GM19455 (cell line): ENCODE data around the gene AP3D1.
"Not testable (repeated sequence)": the region's sequence is repeated elsewhere in the genome, so short reads cannot be mapped to it uniquely, and the experiment has no call there.

Experiments used
- ATAC-seq: cut with Tn5 transposase; IDR thresholded peaks from one replicate; pipeline ENCODE4 v1.9.1; 2021; ENCODE audit not compliant: unreplicated experiment

AP3D1 gene

DNA sequence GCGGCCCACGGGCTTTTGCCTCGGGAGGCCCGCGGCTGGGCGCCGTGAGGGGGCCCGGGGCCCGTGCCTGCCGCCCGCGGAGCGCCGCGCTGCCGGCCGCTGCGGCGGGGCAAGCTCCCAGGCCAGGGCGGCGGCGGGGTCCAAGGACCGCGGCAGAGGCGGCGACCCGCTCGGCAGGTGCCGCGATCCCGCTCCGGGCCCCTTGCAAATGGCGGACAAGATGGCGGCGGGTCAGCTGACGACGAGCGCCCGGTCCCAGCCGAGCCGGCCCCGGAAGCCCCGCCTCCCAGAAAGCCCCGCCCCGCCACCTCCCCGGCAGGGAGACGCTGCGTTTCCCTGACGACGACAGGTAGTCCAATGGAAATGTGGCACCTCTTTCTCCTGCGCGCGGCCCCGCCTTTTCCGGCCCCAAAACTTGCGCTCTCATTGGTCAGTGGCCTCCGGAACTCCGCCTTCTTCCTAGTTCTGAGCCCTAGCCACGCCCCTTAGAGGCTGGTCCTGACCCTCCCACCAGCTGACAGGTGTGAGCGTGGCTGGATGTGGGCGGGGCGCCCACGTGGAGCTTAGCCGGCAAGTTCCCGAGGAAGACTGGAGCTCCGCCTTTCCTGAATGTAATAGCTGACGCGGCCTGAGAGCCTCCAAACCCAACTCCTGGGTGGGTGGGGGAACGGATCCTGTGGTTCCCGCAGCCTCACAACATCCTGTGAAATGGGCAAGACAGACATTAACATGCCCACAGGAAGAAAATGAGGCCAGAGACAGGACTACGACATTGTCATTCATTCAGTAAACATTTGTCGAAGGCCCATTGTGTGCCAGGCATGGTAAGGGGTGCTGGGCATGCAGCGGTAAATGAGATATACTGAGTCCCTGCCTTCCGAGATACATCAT lies at the start of gene AP3D1:
TSS of gene AP3D1 (minus strand) at position 228 of the 891 bp plus-strand sequence. CDS start 232 bp downstream, outside the sequence.
- peak; percentile 87 for ATAC-seq

DNA sequence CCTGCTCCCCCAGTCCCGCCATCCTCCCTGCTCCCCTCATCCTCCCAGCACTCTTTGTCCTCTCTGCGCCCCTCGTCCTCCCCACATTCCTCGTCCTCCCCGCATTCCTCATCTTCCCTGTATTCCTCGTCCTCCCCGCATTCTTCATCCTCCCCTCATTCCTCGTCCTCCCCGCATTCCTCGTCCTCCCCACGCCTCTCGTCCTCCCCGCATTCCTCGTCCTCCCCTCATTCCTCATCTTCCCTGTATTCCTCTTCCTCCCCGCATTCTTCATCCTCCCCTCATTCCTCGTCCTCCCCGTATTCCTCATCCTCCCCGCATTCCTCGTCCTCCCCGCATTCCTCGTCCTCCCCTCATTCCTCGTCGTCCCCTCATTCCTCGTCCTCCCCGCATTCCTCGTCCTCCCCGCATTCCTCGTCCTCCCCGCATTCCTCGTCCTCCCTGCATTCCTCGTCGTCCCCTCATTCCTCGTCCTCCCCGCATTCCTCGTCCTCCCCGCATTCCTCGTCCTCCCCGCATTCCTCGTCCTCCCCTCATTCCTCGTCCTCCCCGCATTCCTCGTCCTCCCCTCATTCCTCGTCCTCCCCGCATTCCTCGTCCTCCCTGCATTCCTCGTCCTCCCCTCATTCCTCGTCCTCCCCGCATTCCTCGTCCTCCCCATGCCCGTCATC lies 49.4 kb upstream of the AP3D1 start:
- not testable (repeated sequence) for ATAC-seq

DNA sequence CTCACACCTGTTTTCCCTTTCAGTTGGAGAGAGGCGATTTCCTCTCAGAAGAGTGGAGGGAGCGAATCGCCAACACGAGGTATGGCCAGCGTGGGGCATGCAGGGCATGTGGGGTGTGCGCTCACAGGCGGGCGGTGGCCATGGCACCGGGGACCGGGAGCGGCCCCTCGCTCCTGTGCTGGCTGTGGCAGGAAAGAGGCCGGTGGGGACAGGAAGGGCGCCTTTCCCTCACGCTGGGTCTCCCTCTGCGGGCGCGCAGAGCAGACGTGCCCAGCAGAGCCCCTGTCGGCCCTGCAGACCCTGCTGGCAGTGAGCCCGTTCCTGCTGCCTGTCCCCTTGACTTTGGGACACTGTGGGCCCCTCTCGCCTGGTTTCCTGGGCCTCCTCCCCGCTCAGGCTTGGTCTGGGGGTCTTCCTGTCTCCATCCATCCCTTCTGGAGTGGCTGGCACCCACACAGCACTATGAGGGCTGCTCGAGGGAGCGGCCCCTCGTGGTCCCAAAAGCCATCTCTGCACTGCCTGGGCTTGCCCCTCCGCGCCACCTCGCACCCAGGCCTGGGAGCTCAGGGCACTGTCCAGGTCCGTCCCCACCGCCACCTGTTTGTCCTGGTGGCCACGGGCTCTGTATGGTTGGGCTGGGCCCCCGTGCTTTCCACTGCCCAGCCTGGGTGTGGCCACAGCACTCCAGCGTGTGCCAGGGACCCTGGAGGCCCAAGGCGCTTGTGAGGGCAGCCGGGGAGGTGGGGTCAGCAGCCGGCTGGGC lies 48.7 kb upstream of the AP3D1 start:
- ATAC-seq, result no peak

DNA sequence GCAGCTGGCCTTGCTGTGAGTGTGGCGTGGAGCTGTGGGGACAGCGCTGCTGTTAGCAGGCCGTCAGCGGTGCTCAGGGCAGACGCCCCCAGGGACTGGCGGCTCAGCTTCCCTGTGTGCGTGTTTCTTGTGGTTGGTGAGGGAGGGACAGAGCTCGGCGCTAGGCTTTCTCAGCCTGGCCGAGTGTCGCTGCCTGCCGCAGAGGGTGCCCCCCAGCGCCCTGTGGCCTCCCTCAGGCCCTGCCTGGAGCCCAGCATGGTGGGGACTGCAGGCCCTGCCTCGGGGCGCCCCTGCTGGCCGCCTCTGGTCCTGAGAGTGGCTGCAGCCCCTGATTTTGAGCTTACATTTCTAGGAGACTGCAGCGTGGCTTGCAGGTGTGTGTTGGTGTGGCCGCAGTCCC lies 47.8 kb upstream of the AP3D1 start:
- no peak for ATAC-seq

DNA sequence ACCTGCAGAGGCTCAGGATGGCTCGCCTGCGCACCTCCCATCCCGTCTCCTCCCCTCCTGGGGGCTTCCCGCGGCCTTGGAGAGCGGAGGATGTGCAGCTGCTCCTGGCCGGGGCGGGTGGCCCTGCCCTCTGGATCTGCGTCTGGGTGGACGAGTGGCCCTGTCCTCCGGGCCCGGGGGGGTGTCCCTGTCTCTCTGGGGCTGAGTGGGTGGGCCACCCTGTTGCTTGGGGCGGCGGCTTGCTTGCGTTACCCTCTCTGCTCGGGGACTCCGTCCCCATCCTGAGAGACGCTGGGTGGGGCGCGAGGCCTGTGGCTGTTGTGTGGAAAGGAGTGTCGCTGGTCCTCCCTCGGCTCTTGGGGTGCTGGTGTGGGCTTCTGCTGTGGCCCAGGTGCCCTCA lies 47.0 kb upstream of the AP3D1 start:
- no peak for ATAC-seq

DNA sequence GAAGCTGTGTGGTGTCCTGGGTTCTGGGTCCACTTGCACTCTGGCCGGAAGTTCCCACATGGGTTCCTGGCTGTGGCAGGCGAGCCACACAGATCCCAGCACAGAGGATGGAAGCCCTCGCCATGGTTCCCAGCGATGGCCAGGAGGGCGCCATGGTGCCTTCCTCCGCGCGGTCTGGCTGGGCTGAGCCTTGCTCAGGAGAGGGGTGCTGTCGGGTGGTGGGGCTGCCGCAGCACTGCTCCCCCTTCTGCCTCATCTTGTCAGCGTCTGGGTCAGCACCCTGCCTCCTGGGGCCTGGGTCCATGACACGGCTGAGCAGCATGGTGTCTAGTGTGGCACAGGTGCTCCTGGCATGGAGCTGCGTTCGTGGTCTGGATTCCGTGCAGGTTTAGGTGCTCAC lies 45.9 kb upstream of the AP3D1 start:
- no peak for ATAC-seq

DNA sequence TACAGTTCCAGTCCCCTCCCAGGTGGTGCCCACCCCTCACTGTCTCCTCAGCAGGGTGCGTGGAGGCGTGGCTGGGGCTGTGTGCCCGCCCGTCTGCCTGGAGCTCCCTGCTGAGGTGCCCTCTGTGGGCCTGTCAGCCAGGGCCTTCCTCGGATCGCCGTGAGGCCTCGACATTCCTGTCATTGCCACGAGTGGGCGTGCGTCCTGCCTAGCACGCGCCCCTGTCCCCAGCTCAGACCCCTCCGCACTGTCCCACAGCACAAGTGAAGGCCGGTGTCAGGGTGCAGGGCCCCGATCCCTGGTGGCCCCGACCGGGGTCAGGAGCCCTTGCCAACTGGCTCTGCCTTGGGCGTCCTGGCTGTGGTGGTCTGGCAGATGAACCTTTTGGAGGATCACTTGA lies 44.5 kb upstream of the AP3D1 start:
- no peak for ATAC-seq

DNA sequence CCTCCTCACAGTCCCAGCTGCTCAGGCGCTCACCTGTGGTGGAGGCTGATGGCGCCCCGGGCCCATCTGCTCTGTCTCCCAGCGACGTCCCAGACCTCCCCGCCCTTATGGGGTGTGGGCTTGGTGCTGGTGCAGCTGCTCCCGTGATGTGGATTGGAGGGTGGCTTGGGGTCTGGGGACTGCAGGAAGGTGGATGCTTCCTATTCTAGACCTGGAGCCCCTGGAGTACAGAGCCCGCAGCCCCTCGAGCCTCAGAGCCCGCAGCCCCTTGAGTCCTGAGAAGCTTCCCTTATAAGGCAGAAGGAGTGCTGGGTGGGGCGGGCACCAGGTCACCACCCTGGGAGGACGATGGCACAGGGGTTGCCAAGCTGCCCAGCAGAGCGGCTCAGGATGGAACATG lies 44.0 kb upstream of the AP3D1 start:
- no peak for ATAC-seq

DNA sequence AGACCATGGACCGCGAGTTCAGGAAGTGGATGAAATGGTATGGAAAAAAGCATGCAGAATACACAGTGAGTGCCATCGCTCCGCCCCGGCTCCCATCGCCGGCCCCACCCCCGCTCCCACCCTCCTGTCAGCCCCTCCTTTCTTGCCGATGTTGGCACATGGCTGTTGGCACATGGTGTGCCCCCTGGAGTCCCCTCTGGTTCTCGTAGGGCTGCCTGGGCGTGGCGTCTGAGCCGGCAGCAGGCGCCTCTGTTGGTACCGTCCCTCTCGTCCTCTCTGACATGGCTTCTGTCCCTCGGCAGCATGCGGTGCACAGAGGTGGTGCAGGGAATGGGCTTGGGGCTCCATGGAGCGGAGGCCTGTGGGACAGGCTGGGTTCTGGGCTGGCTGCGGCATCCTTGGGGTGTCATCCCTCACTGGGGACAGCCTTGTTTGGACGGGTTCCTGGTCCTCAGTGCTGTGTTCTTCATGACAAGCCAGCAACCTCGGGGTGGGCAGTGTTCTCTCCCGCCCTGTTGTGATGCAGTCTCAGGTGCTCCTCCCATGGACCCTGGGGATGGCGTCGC lies 43.2 kb upstream of the AP3D1 start:
- no peak for ATAC-seq

DNA sequence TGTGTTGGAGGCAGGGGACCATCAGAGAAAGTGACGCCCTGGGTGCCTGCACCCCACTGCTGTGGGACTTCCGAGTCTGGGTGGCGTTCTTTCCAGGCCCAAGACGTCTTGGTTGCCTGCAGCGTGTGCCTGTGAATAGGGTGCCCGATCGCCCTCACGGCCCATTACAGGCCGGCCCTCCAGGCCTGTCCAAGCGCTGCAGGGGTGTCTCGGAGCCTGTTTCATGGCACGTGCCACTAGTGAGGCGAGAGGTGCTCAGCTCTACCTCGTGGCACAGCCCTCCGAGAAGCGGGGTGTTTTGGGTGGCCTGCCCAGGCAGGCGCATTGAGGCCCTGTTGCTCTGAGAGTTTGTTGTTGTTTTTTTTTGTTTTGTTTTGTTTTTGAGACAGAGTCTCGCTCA lies 42.4 kb upstream of the AP3D1 start:
- ATAC-seq, result no peak

DNA sequence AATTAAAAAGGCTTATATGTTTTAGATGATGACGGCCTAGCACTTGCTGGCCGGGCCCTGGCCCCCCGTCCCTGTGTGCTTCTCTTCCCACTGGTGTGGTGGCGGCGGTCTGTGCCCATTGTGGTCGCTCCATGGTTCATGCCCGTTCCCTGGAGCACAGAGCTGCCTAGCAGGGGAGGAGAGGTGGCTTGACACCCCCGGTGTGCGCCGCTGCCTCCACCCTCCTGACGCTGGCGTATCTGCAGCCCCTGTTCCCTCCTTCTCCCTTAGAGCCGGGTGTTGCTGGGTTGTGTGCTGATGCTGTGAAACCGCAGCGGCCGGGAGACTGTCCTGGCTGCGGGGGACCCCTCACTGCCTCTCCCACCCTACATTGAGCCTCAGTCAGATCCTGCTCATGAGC lies 41.5 kb upstream of the AP3D1 start:
- no peak for ATAC-seq

DNA sequence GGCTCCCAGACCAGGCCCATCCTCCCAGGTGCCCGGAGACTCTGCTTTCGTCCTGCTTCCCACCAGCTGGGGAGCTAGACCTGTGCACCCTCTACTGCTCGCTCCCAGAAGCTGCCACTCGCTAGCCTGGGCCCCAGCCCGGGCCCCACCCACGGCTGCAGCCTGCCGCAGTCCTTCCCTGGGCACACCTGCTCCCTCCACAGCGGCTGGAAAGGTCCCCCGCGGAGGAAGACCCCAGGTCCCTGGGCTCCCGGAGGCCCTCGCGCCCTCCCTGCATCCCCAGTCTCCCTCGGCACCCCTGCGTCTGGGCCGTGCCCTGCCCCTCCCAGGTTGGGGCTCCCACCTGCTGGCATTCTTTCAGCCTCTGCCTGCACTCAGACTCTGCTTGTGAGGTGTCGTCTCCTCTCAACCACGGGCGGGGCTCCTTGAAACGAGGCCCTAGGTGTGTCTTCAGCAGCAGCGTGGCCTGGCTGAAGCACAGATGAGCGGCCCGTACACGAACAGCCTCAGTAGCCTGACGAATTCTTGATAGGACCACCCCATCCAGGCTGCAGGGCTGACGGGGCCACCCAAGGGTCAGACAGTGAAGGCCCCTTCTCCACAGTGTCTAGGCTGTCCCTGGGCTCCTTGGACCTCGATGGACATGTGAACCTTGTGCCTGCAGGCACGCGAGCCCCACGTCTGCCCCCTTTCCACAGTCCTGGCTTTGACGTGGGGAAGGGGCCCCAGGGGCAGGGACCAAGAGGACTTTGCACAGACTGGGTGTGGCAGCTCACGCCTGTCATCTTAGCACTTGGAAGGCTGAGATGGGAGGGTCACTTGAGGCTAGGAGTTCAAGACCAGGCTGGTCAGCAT lies 40.3 kb upstream of the AP3D1 start:
- ATAC-seq, result no peak

DNA sequence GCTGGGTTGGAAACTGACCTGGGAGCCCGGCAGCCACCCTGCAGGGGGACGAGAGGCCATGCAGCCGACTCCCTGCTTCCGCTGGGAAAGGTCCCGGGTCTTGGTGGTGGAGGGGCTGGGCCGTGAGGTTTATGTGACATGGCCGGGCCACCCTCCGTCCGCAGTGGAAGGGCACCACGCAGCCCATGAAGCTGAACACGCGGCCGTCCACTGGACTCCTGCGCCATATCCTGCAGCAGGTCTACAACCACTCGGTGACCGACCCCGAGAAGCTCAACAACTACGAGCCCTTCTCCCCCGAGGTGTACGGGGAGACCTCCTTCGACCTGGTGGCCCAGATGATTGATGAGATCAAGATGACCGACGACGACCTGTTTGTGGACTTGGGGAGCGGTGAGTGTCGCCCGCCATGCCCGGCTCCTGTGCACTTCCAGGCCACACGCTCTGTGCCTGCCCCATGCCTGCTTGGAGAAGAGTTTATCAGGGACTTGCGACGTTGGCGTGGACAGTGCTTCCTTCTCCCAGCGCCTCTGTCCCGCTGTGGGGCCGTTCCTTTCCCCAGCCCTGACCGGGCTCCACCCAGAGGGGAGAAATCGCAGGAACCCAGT lies 39.6 kb upstream of the AP3D1 start:
- ATAC-seq, result no peak

DNA sequence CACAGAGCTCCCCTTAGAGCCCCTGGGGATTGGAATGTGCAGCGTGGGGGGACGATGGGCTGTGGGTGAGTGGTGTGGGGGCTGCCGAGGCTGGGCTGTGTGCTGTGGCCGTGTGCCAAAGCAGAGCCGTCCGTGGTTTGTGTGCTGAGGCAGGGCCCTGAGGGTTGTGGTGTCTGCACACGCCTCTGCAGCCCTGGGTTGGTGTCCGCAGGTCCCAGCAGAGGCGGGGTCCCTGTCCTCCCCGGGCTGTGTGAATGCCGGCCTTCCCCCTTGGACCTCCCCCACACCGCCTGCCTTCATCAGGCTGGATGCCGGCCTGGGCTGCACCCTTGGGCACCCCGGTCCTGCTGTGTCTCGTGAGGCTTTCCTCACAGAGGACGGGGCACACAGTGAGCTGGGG lies 38.5 kb upstream of the AP3D1 start:
- ATAC-seq, result no peak

DNA sequence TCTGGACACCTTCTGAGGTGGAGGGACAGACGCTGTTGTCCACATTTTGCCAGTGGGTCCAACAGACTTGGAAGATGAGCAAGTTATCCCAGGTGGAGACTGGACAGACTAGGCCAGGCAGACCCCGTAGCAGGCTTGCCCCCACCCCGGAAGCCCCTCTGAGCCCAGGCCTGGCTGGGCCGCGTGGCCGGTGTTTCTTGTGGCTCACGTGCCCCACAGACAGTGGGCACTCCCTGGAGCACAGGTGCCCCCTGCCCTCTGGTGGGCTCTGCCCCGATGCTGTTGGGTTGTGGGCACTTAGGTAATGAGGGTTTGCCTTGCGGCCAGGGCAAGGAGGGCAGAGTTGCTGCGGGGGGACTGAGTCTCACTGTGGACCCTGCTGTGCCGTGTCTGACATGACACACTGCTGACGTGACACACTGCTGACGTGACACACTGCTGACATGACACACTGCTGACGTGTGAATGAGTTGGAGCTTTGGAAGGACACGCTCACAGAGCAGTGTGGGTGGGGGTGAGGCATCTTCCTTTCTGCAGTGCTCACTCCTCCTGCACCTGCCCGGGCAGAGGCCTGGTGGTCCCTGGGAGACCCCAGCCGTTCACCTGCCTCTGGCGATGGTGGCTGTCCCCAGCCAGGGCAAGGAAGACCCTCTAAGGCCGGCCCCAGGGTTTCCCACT lies 37.5 kb upstream of the AP3D1 start:
- ATAC-seq, result no peak

DNA sequence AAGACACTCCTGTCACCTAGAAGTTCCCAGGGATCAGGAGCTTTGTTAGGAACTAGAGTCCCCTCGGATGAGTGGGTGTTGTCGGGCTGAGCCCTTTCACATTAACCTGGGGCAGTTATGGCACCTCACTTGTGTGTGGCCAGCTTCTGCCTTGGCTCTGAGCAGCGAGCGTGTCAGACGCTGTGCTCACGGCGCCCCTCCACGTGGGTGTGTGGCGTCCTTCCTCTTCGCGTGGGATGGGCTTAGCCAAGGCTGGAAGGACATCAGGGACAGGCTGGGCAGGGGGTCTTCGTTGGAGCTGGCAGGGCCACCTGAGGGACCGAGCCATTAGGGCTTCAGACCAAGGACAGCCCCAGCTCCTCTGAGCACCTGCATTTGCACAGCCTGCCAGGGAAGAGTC lies 35.8 kb upstream of the AP3D1 start:
- ATAC-seq, result no peak

DNA sequence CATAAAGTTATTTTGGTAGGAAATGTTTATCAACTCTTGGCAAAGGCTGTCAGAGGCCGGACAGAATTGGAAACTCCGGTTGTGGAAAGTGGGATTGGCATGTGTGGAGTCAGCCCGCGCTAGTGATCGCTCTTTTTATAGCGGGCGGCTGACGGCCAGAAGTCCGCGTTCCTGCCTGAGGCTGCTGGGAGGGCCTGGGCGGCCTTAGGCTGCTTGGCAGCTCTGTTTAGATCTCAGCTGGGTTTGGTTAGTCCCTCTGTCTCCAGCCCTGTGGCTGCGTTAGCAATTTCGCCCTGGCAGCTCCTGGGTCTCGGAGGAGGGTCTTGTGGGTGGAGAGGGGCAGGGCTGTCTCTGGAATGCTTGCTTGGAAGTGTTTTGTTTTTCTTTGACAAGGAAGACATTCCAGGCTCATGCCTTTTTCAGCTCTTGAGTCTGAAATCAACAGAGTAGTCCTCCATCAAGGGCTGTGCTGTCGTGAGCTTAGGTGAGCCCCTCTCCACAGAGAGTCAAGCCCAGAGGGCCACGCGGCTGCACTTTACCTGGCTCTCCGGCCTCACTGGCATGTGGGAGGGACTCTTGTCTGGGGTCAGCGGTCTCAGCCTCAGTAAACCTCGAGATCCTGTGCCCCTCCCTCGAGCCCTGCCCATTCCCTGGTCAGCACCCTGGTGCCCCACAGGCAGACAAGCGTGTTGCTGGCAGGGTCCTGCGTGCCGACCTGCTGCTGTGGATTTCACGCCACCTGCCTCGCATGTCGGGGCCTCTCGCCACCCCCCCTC lies 34.9 kb upstream of the AP3D1 start:
- no peak for ATAC-seq

DNA sequence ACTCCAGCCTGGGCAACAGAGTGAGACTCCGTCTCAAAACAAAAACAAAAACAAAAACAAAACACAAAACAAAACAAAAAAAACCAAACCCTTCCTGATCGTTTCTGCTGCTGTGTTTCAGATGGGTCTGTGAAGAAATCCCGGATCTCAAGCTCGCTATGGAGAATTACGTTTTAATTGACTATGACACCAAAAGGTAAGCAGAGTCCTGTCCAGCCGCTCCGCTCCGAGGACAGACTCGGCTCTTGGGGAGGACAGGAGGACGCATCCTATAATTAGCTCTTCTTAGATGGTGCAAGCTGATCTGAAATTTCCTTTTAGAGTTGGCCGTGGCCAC lies 34.3 kb upstream of the AP3D1 start:
- no peak for ATAC-seq

DNA sequence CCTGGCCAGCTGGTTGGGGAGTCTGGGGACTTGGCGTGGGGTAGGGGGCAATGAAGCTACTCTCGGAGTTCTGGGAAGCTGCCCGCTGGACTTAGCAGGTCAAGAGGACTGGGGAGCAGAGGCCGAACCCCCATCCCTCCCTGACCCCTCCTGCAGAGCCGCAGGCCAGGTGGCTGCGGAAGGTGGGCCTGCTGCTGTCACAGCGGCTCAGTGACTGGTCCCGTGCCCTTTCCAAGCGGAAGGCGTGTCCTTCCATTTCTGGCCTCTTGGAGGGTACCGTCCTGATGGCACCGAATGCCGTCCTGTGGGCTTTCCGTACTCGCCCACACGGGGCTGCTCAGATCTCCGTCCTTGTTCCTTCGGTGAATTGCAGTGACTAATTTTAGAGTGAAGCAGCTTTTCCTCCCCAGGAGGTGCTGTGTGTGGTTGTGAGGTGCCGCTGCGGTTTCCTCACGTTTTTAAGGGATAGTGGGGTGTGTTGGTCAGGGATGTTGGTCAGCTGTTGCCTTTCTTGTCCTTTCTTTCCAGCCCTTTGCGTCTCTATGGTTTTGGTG lies 33.1 kb upstream of the AP3D1 start:
- ATAC-seq, result no peak
